SK-N-SH treated with all-trans-retinoic acid at 6 μM for 48 hours (cell line): ENCODE data around the gene LCP1.
"Not testable (repeated sequence)": the region's sequence is repeated elsewhere in the genome, so short reads cannot be mapped to it uniquely, and the experiment has no call there.

ENCODE experiments used
- ATAC-seq: fragments of 200-7000 bp; cut with Tn5 transposase; 3 replicates; pipeline ENCODE4 v1.9.1; 2020; ENCODE audit warnings: mild to moderate bottlenecking, moderate library complexity
- ARNTL ChIP-seq: fragments of 450-650 bp; formaldehyde crosslinking; IDR thresholded peaks from 2 replicates; pipeline ENCODE4 v1.5.0; 2020; ENCODE audit warnings: low read depth, mild to moderate bottlenecking, moderate library complexity, borderline replicate concordance
- BACH2 ChIP-seq: fragments of 250-450 bp; sonication (Bioruptor Pico); IDR thresholded peaks from 2 replicates; pipeline ENCODE4 v1.9.0; 2021; ENCODE audit warnings: mild to moderate bottlenecking, borderline replicate concordance
- CREB5 ChIP-seq: fragments of 250-450 bp; sonication (Bioruptor Pico); IDR thresholded peaks from 2 replicates; pipeline ENCODE4 v1.5.1; 2020; ENCODE audit warnings: low read depth, mild to moderate bottlenecking, moderate library complexity
- CSDC2 ChIP-seq: fragments of 250-450 bp; sonication (Bioruptor Pico); IDR thresholded peaks from 2 replicates; pipeline ENCODE4 v1.5.0; 2020; ENCODE audit warnings: mild to moderate bottlenecking, moderate library complexity
- CSRNP3 ChIP-seq: fragments of 250-450 bp; sonication (Bioruptor Pico); IDR thresholded peaks from 2 replicates; pipeline ENCODE4 v1.5.1; 2021; ENCODE audit warnings: mild to moderate bottlenecking, moderate library complexity
- ESRRG ChIP-seq: fragments of 250-450 bp; sonication (Bioruptor Pico); IDR thresholded peaks from 2 replicates; pipeline ENCODE4 v1.6.1; 2021; ENCODE audit warnings: mild to moderate bottlenecking
- GLIS3 ChIP-seq: fragments of 250-450 bp; sonication (Bioruptor Pico); IDR thresholded peaks from 2 replicates; pipeline ENCODE4 v1.5.0; 2020; ENCODE audit warnings: mild to moderate bottlenecking, moderate library complexity
- ISL1 ChIP-seq: fragments of 250-450 bp; sonication (Bioruptor Pico); IDR thresholded peaks from 2 replicates; pipeline ENCODE4 v2.1.2; 2022; ENCODE audit warnings: mild to moderate bottlenecking, moderate library complexity
- OSR1 ChIP-seq: fragments of 250-450 bp; sonication (Bioruptor Pico); IDR thresholded peaks from 2 replicates; pipeline ENCODE4 v1.8.0; 2022; ENCODE audit warnings: moderate library complexity, mild to moderate bottlenecking, inconsistent platforms
- POU6F1 ChIP-seq: fragments of 250-450 bp; sonication (Bioruptor Pico); IDR thresholded peaks from 2 replicates; pipeline ENCODE4 v1.8.0; 2021; ENCODE audit warnings: low read depth, mild to moderate bottlenecking, moderate library complexity, borderline replicate concordance
- PPARA ChIP-seq: fragments of 250-450 bp; sonication (Bioruptor Pico); IDR thresholded peaks from 2 replicates; pipeline ENCODE4 v1.5.0; 2020; ENCODE audit warnings: mild to moderate bottlenecking, borderline replicate concordance
- RARB ChIP-seq: fragments of 250-450 bp; sonication (Bioruptor Pico); IDR thresholded peaks from 2 replicates; pipeline ENCODE4 v1.8.0; 2021; ENCODE audit warnings: mild to moderate bottlenecking, moderate library complexity
- TCF4 ChIP-seq: fragments of 250-450 bp; sonication (Bioruptor Pico); IDR thresholded peaks from 2 replicates; pipeline ENCODE4 v1.8.0; 2021; ENCODE audit warnings: mild to moderate bottlenecking, moderate library complexity, borderline replicate concordance
- TOX ChIP-seq: fragments of 250-450 bp; sonication (Bioruptor Pico); IDR thresholded peaks from 2 replicates; pipeline ENCODE4 v1.8.0; 2021; ENCODE audit warnings: mild to moderate bottlenecking, moderate library complexity, borderline replicate concordance
- TSHZ2 ChIP-seq: fragments of 250-450 bp; sonication (Bioruptor Pico); IDR thresholded peaks from 2 replicates; pipeline ENCODE4 v1.5.0; 2020; ENCODE audit warnings: mild to moderate bottlenecking, moderate library complexity
- ZC3H10 ChIP-seq: fragments of 250-450 bp; sonication (Bioruptor Pico); IDR thresholded peaks from 2 replicates; pipeline ENCODE4 v1.5.1; 2021; ENCODE audit warnings: mild to moderate bottlenecking, moderate library complexity
- ZFP3 ChIP-seq: fragments of 250-450 bp; sonication (Bioruptor Pico); IDR thresholded peaks from 2 replicates; pipeline ENCODE4 v1.5.0; 2020; ENCODE audit warnings: mild to moderate bottlenecking, moderate library complexity
- ZNF565 ChIP-seq: fragments of 450-650 bp; formaldehyde crosslinking; conservative IDR thresholded peaks from 2 replicates; pipeline ENCODE4 v1.5.0; 2020; ENCODE audit warnings: low read depth, mild to moderate bottlenecking, moderate library complexity

Gene LCP1, protein sequence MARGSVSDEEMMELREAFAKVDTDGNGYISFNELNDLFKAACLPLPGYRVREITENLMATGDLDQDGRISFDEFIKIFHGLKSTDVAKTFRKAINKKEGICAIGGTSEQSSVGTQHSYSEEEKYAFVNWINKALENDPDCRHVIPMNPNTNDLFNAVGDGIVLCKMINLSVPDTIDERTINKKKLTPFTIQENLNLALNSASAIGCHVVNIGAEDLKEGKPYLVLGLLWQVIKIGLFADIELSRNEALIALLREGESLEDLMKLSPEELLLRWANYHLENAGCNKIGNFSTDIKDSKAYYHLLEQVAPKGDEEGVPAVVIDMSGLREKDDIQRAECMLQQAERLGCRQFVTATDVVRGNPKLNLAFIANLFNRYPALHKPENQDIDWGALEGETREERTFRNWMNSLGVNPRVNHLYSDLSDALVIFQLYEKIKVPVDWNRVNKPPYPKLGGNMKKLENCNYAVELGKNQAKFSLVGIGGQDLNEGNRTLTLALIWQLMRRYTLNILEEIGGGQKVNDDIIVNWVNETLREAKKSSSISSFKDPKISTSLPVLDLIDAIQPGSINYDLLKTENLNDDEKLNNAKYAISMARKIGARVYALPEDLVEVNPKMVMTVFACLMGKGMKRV

GRCh38 chr13:46181840-46182490, at the start of gene LCP1:
TSS of gene LCP1 (minus strand) at chr13:46182177. CDS start at chr13:46159662, 22,515 bp downstream.
- no peak for ATAC-seq
- TF ChIP-seq CREB5 (CRISPR knock-in tag) (no peak), GLIS3 (CRISPR knock-in tag) (no peak), ZFP3 (CRISPR knock-in tag) (no peak), TOX (no peak), BACH2 (no peak), POU6F1 (CRISPR knock-in tag) (no peak), OSR1 (CRISPR knock-in tag) (no peak), ZC3H10 (CRISPR knock-in tag) (no peak), TSHZ2 (no peak), TCF4 (CRISPR knock-in tag) (no peak), ZNF565 (no peak), ISL1 (CRISPR knock-in tag) (no peak), RARB (no peak), CSRNP3 (CRISPR knock-in tag) (no peak)

DNA sequence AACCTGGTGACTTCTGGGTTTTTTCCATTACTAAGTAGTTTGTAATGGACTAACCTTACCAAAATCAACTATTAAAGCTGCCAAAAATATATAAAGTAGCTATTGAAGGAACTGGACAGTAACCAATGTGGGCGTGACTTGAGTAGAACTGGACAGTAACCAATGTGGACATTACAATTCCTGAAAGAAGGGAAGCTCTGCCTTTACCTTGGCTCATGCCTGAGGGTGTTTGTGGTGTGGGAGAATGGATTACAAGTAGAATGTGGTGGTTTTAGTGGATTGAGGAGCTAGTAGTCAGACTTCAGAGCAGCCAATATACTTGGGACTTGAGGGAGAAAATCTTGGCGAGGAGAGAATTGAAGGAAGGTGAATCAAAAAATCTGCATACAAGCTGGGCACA, 47.3 kb upstream of the LCP1 start:
- TF ChIP-seq ZNF565: no peak
- no peak for ATAC-seq

DNA sequence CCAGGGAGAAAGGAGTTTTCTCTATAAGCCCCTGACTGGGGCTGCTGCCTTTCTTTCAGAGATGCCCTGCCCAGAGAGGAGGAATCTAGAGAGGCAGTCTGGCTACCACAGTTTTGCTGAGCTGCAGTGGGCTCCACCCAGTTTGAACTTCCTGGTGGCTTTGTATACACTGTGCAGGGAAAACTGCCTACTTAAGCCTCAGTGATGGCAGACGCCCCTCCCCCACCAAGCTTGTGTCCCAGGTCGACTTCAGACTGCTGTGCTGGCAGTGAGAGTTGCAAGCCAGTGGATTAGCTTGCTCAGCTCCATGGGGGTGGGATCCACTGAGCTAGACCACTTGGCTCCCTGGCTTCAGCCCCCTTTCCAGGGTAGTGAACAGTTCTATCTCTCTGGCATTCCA, 38.3 kb upstream of the LCP1 start:
- ATAC-seq: not testable (repeated sequence)

GRCh38 chr13:46214741-46215140, 32.8 kb upstream of the LCP1 start:
- ATAC-seq: not testable (repeated sequence)

DNA sequence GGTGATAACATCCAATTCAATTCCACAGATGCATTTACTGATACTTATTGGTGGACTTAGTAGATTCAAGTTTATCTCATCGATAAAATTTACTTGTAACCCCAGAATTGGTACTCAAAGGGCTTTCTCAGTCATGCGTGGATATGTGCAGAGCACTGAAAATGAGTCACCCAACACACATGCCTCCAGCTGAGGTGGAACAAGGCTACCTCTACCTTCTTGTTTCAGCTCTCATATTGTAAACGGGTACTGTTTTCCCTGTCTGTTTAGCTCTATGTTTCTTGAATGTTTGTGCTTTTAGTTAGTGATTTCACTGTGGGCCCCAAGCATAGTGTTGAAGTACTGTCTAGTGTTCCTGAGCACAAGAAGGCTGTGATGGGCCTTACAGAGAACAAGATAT, 31.3 kb upstream of the LCP1 start:
- ATAC-seq: no peak
- TF ChIP-seq ARNTL (CRISPR knock-in tag): no peak
- no peak for TF ChIP-seq ISL1 (CRISPR knock-in tag)
- TF ChIP-seq TCF4 (CRISPR knock-in tag): no peak
- TF ChIP-seq POU6F1 (CRISPR knock-in tag): no peak
- no peak for TF ChIP-seq ESRRG (CRISPR knock-in tag)
- TF ChIP-seq CSDC2 (CRISPR knock-in tag): no peak
- TF ChIP-seq RARB: no peak
- no peak for TF ChIP-seq PPARA
- TF ChIP-seq, all 23 proteins: peak for 0
